Upper lobe of right lung (tissue), 1 donor: ENCODE data around the gene WWOX. TPM values are rescaled to one million over a fixed set of nuclear protein-coding genes. Genes with fewer than 3 reads are reported as not detected.

Source experiments
- ATAC-seq: fragments of 200-7000 bp; cut with Tn5 transposase; one replicate; pipeline ENCODE4 v1.9.1; 2020; ENCODE audit warnings: mild to moderate bottlenecking, moderate library complexity
- DNase-seq: peaks from one replicate; pipeline ENCODE4 v3.0.0-alpha.2; 2020
- H3K27ac ChIP-seq: fragments of 200-600 bp; one replicate; pipeline ENCODE4 v1.8.0; 2022
- H3K27me3 ChIP-seq: fragments of 200-600 bp; one replicate; pipeline ENCODE4 v1.8.0; 2022; ENCODE audit warnings: mild to moderate bottlenecking
- H3K36me3 ChIP-seq: fragments of 200-600 bp; one replicate; pipeline ENCODE4 v1.8.0; 2022
- H3K4me1 ChIP-seq: fragments of 200-600 bp; one replicate; pipeline ENCODE4 v1.8.0; 2022
- H3K4me3 ChIP-seq: fragments of 200-600 bp; one replicate; pipeline ENCODE4 v1.8.0; 2022; ENCODE audit warnings: mild to moderate bottlenecking
- H3K9me3 ChIP-seq: fragments of 200-600 bp; one replicate; pipeline ENCODE4 v1.8.0; 2022
- CTCF ChIP-seq: fragments of 200-600 bp; IDR thresholded peaks from one replicate; pipeline ENCODE4 v1.8.0; 2022; ENCODE audit warnings: antibody characterized with exemption
- intact Hi-C: fragments of 100-400 bp; cut with DNase I; formaldehyde crosslinking; loops from one replicate; pipeline ENCODE4 v1.11.0; 2022
- total RNA-seq: library from RNA; stranded (reverse); fragmentation: NEBNext Ultra II Directional; extraction: Animal tissue kit (Norgen Biotek cat#: 25700); gene quantifications from one replicate; pipeline ENCODE4 v1.2.1, GENCODE V29; 2021
- donor health status: DM: no; HTN: yes; CAD: no; lungs with severe emphysema.

WWOX gene
- total RNA-seq, 1 donor from 2014 or later: 17.0 TPM

DNA sequence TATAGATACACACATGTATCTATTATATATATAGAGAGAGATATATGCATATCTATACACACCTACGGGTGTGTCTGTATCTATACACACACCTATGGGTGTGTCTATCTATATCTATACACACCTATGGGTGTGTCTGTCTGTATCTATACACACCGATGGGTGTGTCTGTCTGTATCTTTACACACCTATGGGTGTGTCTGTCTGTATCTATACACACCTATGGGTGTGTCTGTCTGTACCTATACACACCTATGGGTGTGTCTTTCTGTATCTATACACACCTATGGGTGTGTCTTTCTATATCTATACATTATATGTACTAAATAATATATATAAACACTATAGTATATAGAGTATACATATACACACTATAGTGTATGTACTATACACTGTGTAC, 762.6 kb downstream of the WWOX start:
- no peak overlapping the region for H3K27ac ChIP-seq
- no peak for ATAC-seq

DNA sequence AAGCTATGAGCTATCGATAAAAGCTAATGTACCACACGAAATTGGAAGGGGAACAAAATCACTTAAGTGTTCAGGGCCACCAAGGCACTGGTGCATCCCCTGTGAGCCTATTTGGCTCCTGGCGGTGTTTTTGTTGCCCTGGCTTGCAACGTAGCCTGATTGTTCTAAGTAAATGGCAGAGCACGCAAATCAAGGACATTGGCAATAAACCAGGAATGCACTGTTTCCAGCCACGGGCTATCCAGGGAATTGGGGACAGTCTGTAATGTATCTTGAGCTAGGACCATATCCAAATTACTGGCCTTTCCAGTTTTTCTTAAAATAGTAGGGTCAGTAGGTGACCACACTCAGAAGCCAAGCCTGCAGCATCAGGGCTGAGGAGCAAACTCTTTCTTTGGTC, 767.1 kb downstream of the WWOX start:
- intact Hi-C loops: no loop called here
- H3K27ac ChIP-seq: no peak overlapping the region
- no peaks in the 10 kb centered on the region for H3K36me3 ChIP-seq
- H3K4me1 ChIP-seq: no peaks in the 10 kb centered on the region
- ATAC-seq (no peak), DNase-seq (no peak)
- H3K4me3 ChIP-seq: no peak overlapping the region
- TF ChIP-seq CTCF: no peak
- H3K9me3 ChIP-seq: no peaks in the 10 kb centered on the region
- no peaks in the 10 kb centered on the region for H3K27me3 ChIP-seq

More for the DNA sequence above, 762.6 kb downstream of the WWOX start:
- Histone ChIP-seq H3K4me1 (no peaks in the 10 kb centered on the region), H3K9me3 (no peaks in the 10 kb centered on the region), H3K27me3 (no peaks in the 10 kb centered on the region), H3K4me3 (no peak overlapping the region), H3K36me3 (no peaks in the 10 kb centered on the region)
- DNase-seq: no peak
- no peak for TF ChIP-seq CTCF
- intact Hi-C loops: no loop called here

DNA sequence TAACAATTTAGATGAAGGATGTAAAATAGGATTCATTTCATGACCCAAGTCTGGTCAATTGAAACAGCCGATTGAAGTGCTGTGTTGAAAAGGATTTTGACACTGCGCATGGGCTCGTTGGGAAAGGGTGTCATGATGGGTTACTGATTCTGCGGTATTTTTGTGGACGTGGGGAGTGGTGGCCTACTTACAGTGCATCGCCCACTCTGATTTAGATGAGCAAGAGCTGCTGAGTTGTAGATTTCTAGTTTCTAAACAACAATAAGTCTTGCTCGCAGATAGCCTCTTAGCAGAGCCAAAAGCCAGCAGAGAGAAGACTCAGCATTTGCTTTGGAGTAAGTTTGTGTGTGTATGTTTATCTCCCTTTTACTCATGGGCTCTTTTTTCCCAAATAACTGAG, 770.0 kb downstream of the WWOX start:
- no peak overlapping the region for H3K4me3 ChIP-seq
- no peaks in the 10 kb centered on the region for H3K27me3 ChIP-seq
- H3K9me3 ChIP-seq: no peaks in the 10 kb centered on the region
- H3K27ac ChIP-seq: no peak overlapping the region
- no peak for TF ChIP-seq CTCF
- DNase-seq: no peak
- intact Hi-C loops: no loop called here
- H3K36me3 ChIP-seq: no peaks in the 10 kb centered on the region
- H3K4me1 ChIP-seq: no peaks in the 10 kb centered on the region
- ATAC-seq: no peak

- no peak overlapping the region for H3K4me3 ChIP-seq
- no peak for ATAC-seq
- no peaks in the 10 kb centered on the region for H3K4me1 ChIP-seq
- no peak for DNase-seq
- intact Hi-C loops: no loop called here
- H3K36me3 ChIP-seq: no peaks in the 10 kb centered on the region
- no peaks in the 10 kb centered on the region for H3K9me3 ChIP-seq
- no peaks in the 10 kb centered on the region for H3K27me3 ChIP-seq
- no peak for TF ChIP-seq CTCF
- H3K27ac ChIP-seq: no peak overlapping the region
Measured at GRCh38 chr16:78871241-78871640, 771.8 kb downstream of the WWOX start.

- H3K9me3 ChIP-seq: no peaks in the 10 kb centered on the region
- intact Hi-C loops: no loop called here
- H3K27me3 ChIP-seq: no peaks in the 10 kb centered on the region
- H3K27ac ChIP-seq: no peak overlapping the region
- no peaks in the 10 kb centered on the region for H3K36me3 ChIP-seq
- ATAC-seq: no peak
- no peak for TF ChIP-seq CTCF
- DNase-seq: no peak
- no peak overlapping the region for H3K4me3 ChIP-seq
- no peaks in the 10 kb centered on the region for H3K4me1 ChIP-seq
Measured at GRCh38 chr16:78876671-78877070, 777.2 kb downstream of the WWOX start.

DNA sequence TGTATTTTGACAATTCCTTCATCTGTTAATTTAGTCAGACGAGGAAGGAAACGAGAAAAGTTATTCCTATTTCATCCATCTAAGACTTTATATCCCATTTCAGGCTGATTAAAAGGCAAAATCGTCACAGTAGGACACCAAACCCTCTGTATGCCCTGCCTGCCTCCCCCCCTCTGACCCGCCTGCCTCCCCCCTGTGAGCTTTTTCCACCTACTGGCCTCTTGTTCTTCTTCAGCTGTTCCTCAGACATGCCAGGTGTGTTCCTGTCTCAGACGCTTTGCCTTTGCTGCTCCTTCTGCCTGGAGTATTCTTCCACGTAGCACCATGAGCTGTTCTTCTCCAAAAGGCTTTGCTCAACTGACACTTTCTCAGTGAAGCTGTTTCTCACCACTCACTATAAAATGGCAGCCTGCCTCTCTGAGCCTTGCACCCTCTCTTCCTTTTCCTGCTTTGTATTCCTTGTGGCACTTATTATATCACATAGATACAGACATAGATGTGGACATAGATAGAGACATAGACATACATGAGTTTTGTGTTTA, 777.7 kb downstream of the WWOX start:
- intact Hi-C loops: no loop called here
- no peaks in the 10 kb centered on the region for H3K27me3 ChIP-seq
- H3K36me3 ChIP-seq: no peaks in the 10 kb centered on the region
- DNase-seq (no peak), ATAC-seq (no peak)
- no peaks in the 10 kb centered on the region for H3K4me1 ChIP-seq
- no peak for TF ChIP-seq CTCF
- no peak overlapping the region for H3K27ac ChIP-seq
- H3K4me3 ChIP-seq: no peak overlapping the region
- no peaks in the 10 kb centered on the region for H3K9me3 ChIP-seq
